Right ventricle myocardium superior (tissue), 1 donor: ENCODE results near the gene POFUT2. TPM values are rescaled to one million over a fixed set of nuclear protein-coding genes. Genes with fewer than 3 reads are reported as not detected.

Source experiments
- ATAC-seq: fragments of 200-7000 bp; cut with Tn5 transposase; one replicate; pipeline ENCODE4 v1.9.1; 2020; ENCODE audit warnings: mild to moderate bottlenecking; ENCODE audit not compliant: poor library complexity
- DNase-seq: peaks from one replicate; pipeline ENCODE4 v3.0.0-alpha.2; 2020
- intact Hi-C: fragments of 100-400 bp; cut with DNase I; formaldehyde crosslinking; loops from one replicate; pipeline ENCODE4 v1.11.2; 2022
- total RNA-seq: library from RNA; stranded (reverse); fragmentation: NEBNext Ultra II Directional; extraction: Animal tissue kit (Norgen Biotek cat#: 25700); gene quantifications from one replicate; pipeline ENCODE4 v1.2.1, GENCODE V29; 2021
- donor health status: DM: no; HTN: yes; CAD: no; lungs with severe emphysema.

The POFUT2 gene
- total RNA-seq, 1 donor from 2014 or later, result 15.3 TPM

GRCh38 chr21:45248893-45249381 is 38.8 kb downstream of the POFUT2 start:
- DNase-seq, result no peak
- peak; percentile 67 for ATAC-seq
- intact Hi-C loops, result no loop called here

GRCh38 chr21:45248301-45248892 is 39.3 kb downstream of the POFUT2 start:
- intact Hi-C loops, result no loop called here
- ATAC-seq, result no peak
- DNase-seq, result no peak

- ATAC-seq, result no peak
- intact Hi-C loops, result no loop called here
- DNase-seq, result no peak
These were observed 41.0 kb downstream of the POFUT2 start for GRCh38 chr21:45246386-45247320.

DNA sequence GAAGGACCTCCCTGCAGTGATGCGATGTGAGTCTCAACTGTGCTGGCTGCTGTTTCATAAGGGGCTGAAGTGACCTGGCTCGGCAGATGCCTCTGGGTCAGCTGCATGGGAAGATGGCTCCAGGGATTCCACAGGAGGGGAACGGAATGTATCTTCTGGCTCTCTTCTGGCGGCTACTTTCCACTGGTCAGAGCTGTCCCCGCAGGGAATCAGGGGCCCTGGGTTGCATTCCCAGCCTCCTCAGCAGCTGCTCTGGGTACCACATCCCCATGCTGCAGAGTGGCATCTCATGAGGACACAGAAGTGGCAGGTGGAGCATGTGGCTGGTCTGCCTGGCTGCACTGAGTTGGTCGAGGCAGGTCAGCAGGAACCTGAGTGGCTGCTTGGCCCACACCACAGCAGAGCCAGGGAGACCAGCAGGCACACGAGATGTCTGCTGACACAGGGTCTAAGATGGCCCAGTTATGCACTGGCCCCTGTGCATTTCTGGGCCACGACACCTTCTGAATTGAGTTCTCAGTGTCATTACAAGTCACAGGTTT is 42.8 kb downstream of the POFUT2 start:
- no peak for DNase-seq
- intact Hi-C loops, result no loop called here
- ATAC-seq, result no peak

DNA sequence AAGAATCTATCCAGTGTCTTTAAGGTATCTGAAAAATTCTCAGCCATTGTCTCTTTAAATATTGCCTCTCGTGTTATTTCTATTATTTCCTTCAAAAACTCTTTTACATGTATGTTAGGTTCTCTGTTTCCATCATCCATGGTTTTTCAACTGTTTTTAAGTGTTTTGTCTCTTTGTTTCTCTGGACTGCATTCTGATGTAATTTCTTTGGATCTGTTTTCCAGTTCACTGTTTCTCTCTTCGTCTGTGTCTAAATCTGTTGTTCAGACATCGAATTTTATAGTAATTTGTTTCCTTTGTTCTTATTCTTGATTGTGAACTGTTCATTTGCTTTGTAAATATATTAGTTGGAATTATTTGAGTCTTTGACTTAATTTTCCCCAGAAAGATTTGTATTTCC is 44.1 kb downstream of the POFUT2 start:
- DNase-seq, result no peak
- ATAC-seq, result no peak
- intact Hi-C loops, result no loop called here

DNA sequence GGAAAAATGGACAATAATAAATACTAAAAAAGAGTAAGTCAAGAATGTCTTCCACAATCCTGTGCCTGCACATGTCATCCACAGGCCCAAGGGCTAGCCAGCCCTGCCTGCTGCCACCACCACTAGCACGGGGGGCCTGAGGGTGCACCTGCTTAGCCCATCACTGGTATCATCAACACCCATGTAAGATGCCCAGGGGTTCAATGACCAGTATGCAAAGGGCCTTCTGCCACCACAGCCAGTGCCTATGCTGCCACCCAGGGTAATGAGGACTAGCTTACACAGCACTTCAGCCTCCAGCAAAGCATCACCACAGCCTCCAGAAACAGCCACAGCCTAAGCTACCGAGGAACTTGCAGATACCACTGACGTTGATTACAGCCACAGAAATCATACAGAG is 46.3 kb downstream of the POFUT2 start:
- intact Hi-C loops, result no loop called here
- DNase-seq (no peak), ATAC-seq (no peak)

DNA sequence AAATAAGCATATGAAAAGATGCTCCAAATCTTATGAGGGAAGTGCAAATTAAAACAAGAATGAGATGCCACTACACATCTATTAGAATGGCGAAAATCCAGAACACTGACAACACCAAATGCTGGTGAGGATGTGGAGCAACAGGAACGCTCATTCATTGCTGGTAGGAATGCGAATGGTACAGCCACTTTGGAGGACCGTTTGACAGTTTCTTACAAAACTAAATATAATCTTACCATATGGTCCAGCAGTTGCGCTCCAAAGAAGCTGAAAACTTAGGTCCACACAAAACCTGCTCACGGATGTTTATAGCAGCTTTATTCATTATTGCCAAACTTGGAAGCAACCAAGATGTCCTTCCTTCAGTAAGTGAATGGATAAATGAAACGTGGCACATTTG is 50.3 kb downstream of the POFUT2 start:
- DNase-seq (no peak), ATAC-seq (no peak)
- intact Hi-C loops, result no loop called here

GRCh38 chr21:45236481-45236880 is 51.2 kb downstream of the POFUT2 start:
- intact Hi-C loops, result no loop called here
- no peak for DNase-seq
- ATAC-seq, result no peak

GRCh38 chr21:45235488-45235887 is 52.2 kb downstream of the POFUT2 start:
- no peak for ATAC-seq
- no peak for DNase-seq
- intact Hi-C loops, result no loop called here

- DNase-seq (no peak), ATAC-seq (no peak)
- intact Hi-C loops, result no loop called here
These were observed 52.7 kb downstream of the POFUT2 start for GRCh38 chr21:45234965-45235364.

GRCh38 chr21:45234127-45234526 is 53.6 kb downstream of the POFUT2 start:
- DNase-seq, result no peak
- no peak for ATAC-seq
- intact Hi-C loops, result no loop called here

DNA sequence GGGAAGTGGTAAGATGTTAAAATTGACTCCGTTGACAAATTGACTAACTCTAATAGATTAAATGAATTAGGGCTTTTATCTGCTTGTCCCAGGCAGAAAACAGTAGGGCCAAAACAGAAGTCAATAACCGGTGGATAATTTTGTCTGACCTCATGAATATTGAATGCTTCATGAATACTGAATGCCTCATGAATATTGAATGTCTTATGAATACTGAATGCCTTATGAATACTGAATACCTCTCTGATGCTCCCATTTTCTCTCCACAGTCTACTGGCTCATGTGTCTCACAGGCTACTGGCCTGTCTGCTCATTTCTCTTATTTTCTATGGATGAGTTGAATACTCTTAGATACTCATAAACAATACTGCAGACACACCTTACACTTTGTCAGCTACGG is 56.0 kb downstream of the POFUT2 start:
- intact Hi-C loops, result no loop called here
- DNase-seq, result no peak
- ATAC-seq, result no peak

DNA sequence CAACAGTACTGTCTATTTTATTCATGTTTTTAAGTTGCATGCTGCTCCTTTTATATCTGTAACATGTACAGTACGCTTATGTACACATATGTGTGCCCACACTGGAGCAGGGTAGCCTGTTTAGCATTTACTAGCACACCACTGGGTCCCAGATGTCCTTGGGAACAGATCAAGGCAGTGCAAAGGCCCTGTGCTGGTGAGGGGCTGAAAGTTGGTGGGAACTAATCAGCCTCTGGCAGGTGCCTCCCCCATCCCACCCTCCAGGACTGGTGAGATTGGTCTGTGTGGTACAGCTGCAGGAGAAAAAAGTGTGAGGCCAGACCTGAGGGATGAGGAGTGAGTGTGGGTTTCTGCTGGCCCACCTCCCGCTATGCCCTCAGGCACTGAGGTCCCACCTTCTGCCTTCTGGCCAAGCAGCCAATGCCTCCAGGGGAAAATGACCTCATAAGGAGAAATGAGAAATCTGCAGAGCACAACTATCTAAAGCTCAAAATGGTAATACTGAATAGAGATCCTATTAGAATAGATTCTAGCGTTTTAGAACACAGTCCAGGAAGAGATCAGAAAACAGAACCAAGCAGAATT is 58.9 kb downstream of the POFUT2 start:
- DNase-seq (no peak), ATAC-seq (no peak)
- intact Hi-C loops, result no loop called here

- intact Hi-C loops, result no loop called here
- DNase-seq (no peak), ATAC-seq (no peak)
These were observed 59.5 kb downstream of the POFUT2 start for GRCh38 chr21:45228171-45228641.

- ATAC-seq (no peak), DNase-seq (no peak)
- intact Hi-C loops, result no loop called here
These were observed 60.0 kb downstream of the POFUT2 start for GRCh38 chr21:45227735-45228134.

GRCh38 chr21:45226540-45227326 is 61.0 kb downstream of the POFUT2 start:
- intact Hi-C loops, result no loop called here
- DNase-seq, result no peak
- no peak for ATAC-seq

DNA sequence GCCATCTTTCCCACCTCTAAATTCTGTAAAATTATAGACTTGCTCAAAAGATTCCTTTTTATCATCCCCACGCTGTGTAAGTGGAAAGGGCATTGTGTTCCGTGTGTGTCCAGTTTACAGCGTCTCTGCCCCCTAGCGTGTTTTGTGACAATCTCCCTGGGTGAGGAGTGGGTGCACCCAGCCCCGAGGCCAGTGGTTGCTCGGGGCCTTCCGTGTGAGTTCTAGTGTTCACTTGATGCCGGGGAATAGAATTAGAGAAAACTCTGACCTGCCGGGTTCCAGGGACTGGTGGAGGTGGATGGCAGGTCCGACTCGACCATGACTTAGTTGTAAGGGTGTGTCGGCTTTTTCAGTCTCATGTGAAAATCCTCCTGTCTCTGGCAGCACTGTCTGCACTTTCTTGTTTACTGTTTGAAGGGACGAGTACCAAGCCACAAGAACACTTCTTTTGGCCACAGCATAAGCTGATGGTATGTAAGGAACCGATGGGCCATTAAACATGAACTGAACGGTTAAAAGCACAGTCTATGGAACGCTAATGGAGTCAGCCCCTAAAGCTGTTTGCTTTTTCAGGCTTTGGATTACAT is 61.9 kb downstream of the POFUT2 start:
- ATAC-seq, result no peak
- no peak for DNase-seq
- intact Hi-C loops, result no loop called here

DNA sequence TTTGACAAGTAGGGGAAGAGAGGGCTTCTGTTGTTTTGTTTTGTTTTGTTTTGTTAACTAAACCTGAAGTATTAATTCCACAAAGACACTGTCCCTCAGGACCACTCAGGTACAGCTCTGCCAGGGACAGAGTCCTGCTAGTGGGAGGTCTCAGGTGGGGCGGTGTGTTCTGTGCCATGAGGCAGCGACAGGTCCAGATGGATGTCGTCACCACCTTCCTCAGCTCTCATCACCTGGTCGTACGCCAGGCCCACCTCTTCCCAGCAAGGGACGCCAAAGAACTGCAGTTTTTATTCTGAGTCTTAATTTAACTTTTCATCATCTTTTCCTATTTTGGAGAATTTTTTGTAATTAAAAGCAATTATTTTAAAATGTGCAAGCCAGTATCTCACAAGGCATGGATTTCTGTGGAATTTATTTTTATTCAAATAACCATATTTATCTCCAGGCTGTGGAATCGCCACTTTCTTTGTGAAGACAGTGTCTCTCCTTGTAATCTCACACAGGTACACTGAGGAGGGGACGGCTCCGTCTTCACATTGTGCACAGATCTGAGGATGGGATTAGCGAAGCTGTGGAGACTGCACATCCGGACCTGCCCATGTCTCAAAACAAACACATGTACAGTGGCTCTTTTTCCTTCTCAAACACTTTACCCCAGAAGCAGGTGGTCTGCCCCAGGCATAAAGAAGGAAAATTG is 62.5 kb downstream of the POFUT2 start:
- intact Hi-C loops, result no loop called here
- ATAC-seq (no peak), DNase-seq (no peak)
